Measurements from ENCODE around the gene ERC2.

The ERC2 gene

GRCh38 chr3:55807210-55807609 is 661.1 kb downstream of the ERC2 start:
- peaks cover 5% of the 10 kb centered on the region for H3K4me1 ChIP-seq (ENCODE audit: insufficient read depth, low read length, poor library complexity, severe bottlenecking)
- H3K9me3 ChIP-seq (ENCODE audit: insufficient read depth, low read depth, low read length), result no peaks in the 10 kb centered on the region
- TF ChIP-seq CTCF (conservative IDR thresholded peaks at IDR 0.05; ENCODE audit: low read length) (no peak), EZH2phosphoT487 (IDR thresholded peaks at IDR 0.05; ENCODE audit: borderline replicate concordance) (no peak)
- H3K4me3 ChIP-seq (ENCODE audit: low read length, poor library complexity, severe bottlenecking), result no peak overlapping the region
- H3K36me3 ChIP-seq (ENCODE audit: insufficient read depth, low read length), result no peaks in the 10 kb centered on the region
- H2AFZ ChIP-seq (ENCODE audit: low read length), result no peak overlapping the region
- H3K9me2 ChIP-seq (replicated peaks; ENCODE audit: low read depth, low read length), result no peaks in the 10 kb centered on the region
- H3K27me3 ChIP-seq (ENCODE audit: insufficient read depth, low read length, poor library complexity, severe bottlenecking), result no peaks in the 10 kb centered on the region
- no peaks in the 10 kb centered on the region for H3F3A ChIP-seq (ENCODE audit: low read depth)
- no peak overlapping the region for H3K9ac ChIP-seq (ENCODE audit: low read depth, low read length, poor library complexity, severe bottlenecking)
- no peaks in the 10 kb centered on the region for H3K79me2 ChIP-seq (ENCODE audit: insufficient read depth, low read length)
- no peaks in the 10 kb centered on the region for H4K20me1 ChIP-seq (ENCODE audit: insufficient read depth, low read length, poor library complexity, severe bottlenecking)
- no peak overlapping the region for H3K4me2 ChIP-seq (ENCODE audit: low read depth, low read length, poor library complexity, severe bottlenecking)

GRCh38 chr3:55805169-55805568 is 663.1 kb downstream of the ERC2 start:
- Histone ChIP-seq H3K9ac (ENCODE audit: low read depth, low read length, poor library complexity, severe bottlenecking) (no peak overlapping the region), H3K4me2 (ENCODE audit: low read depth, low read length, poor library complexity, severe bottlenecking) (no peak overlapping the region), H2AFZ (ENCODE audit: low read length) (no peak overlapping the region), H3K4me1 (ENCODE audit: insufficient read depth, low read length, poor library complexity, severe bottlenecking) (peaks cover 5% of the 10 kb centered on the region), H3K4me3 (ENCODE audit: low read length, poor library complexity, severe bottlenecking) (no peak overlapping the region), H3K36me3 (ENCODE audit: insufficient read depth, low read length) (no peaks in the 10 kb centered on the region), H3K9me2 (replicated peaks; ENCODE audit: low read depth, low read length) (no peaks in the 10 kb centered on the region), H4K20me1 (ENCODE audit: insufficient read depth, low read length, poor library complexity, severe bottlenecking) (no peaks in the 10 kb centered on the region), H3K9me3 (ENCODE audit: insufficient read depth, low read depth, low read length) (no peaks in the 10 kb centered on the region), H3K79me2 (ENCODE audit: insufficient read depth, low read length) (no peaks in the 10 kb centered on the region), H3F3A (ENCODE audit: low read depth) (no peaks in the 10 kb centered on the region), H3K27me3 (ENCODE audit: insufficient read depth, low read length, poor library complexity, severe bottlenecking) (no peaks in the 10 kb centered on the region)
- no peak for TF ChIP-seq CTCF (conservative IDR thresholded peaks at IDR 0.05; ENCODE audit: low read length)
- TF ChIP-seq EZH2phosphoT487 (IDR thresholded peaks at IDR 0.05; ENCODE audit: borderline replicate concordance), result no peak

- H4K20me1 ChIP-seq (ENCODE audit: insufficient read depth, low read length, poor library complexity, severe bottlenecking), result no peaks in the 10 kb centered on the region
- H3K27me3 ChIP-seq (ENCODE audit: insufficient read depth, low read length, poor library complexity, severe bottlenecking), result no peaks in the 10 kb centered on the region
- peaks cover 5% of the 10 kb centered on the region for H3K4me1 ChIP-seq (ENCODE audit: insufficient read depth, low read length, poor library complexity, severe bottlenecking)
- no peaks in the 10 kb centered on the region for H3K79me2 ChIP-seq (ENCODE audit: insufficient read depth, low read length)
- no peak overlapping the region for H2AFZ ChIP-seq (ENCODE audit: low read length)
- no peaks in the 10 kb centered on the region for H3K9me2 ChIP-seq (replicated peaks; ENCODE audit: low read depth, low read length)
- H3K4me2 ChIP-seq (ENCODE audit: low read depth, low read length, poor library complexity, severe bottlenecking), result no peak overlapping the region
- no peaks in the 10 kb centered on the region for H3K9me3 ChIP-seq (ENCODE audit: insufficient read depth, low read depth, low read length)
- no peaks in the 10 kb centered on the region for H3F3A ChIP-seq (ENCODE audit: low read depth)
- TF ChIP-seq CTCF (conservative IDR thresholded peaks at IDR 0.05; ENCODE audit: low read length), result no peak
- no peak for TF ChIP-seq EZH2phosphoT487 (IDR thresholded peaks at IDR 0.05; ENCODE audit: borderline replicate concordance)
- no peaks in the 10 kb centered on the region for H3K36me3 ChIP-seq (ENCODE audit: insufficient read depth, low read length)
- no peak overlapping the region for H3K9ac ChIP-seq (ENCODE audit: low read depth, low read length, poor library complexity, severe bottlenecking)
- H3K4me3 ChIP-seq (ENCODE audit: low read length, poor library complexity, severe bottlenecking), result no peak overlapping the region
Measured at GRCh38 chr3:55804170-55805095, 663.8 kb downstream of the ERC2 start.
